ENCODE measurements around the gene SARNP.

DNA sequence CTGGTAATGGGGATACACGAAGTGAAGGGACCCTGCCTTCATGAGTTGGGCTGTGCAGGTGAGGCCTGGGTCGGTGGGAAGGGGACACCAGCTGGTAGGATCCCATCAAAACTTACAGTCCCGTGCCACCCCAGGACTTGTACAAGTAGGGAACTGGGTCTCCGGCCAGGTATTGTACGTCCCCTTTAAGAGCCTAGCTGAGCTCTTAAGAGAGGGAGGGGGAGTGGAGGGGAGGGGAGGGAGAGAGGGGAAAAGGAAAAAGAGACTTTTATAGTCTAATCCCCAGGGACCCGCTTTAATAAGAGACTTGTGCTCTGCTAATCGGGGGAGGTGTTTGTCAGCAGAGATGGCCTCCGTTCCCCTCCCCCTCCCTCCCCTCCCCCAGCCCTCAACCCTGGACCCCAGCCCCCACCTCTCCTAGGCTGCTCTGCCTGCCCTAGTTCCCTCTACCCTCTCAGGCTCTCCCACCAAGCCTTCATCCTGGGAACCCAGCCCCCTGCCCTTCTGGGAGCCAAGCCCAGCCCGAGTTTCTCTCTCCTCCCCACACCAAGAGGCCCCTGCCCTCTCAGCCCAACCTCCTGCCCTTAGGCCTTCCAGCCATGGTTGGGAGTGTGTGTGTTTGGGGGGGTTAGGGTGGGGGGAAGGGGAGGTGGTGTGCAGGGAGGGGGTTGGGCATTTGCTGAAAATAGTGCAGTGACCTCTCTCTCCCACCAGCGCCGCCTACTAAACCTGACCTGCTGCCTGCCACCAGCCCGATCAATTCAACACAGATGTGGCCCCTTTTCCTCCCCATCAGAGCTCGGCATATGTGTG, 72.0 kb downstream of the SARNP start:
- TF ChIP-seq, protein P1, sequence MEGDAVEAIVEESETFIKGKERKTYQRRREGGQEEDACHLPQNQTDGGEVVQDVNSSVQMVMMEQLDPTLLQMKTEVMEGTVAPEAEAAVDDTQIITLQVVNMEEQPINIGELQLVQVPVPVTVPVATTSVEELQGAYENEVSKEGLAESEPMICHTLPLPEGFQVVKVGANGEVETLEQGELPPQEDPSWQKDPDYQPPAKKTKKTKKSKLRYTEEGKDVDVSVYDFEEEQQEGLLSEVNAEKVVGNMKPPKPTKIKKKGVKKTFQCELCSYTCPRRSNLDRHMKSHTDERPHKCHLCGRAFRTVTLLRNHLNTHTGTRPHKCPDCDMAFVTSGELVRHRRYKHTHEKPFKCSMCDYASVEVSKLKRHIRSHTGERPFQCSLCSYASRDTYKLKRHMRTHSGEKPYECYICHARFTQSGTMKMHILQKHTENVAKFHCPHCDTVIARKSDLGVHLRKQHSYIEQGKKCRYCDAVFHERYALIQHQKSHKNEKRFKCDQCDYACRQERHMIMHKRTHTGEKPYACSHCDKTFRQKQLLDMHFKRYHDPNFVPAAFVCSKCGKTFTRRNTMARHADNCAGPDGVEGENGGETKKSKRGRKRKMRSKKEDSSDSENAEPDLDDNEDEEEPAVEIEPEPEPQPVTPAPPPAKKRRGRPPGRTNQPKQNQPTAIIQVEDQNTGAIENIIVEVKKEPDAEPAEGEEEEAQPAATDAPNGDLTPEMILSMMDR (conservative IDR thresholded peaks at IDR 0.05; ENCODE audit: low read length), result no peak
- TF ChIP-seq EZH2phosphoT487 (IDR thresholded peaks at IDR 0.05; ENCODE audit: borderline replicate concordance, low read depth, low read length), result no peak
